ENCODE data around the gene TLK2.

TLK2 gene

GRCh38 chr17:62658136-62658920, 179.7 kb downstream of the TLK2 start:
- Histone ChIP-seq H3K4me3 (no peak overlapping the region), H3K36me3 (replicated peaks) (no peaks in the 10 kb centered on the region), H3K27me3 (ENCODE audit: low read depth) (no peaks in the 10 kb centered on the region), H3K9me3 (no peaks in the 10 kb centered on the region), H3K4me1 (peaks cover 3% of the 10 kb centered on the region; the same call in 1 of the 2 replicates)
- DNase-seq (ENCODE audit: low spot score in 2 of 2): no peak
- in situ Hi-C loops (cut with MboI; ENCODE audit: low sequenced_read_pairs): no loop called here

GRCh38 chr17:62660629-62661118, 182.0 kb downstream of the TLK2 start:
- no peak for DNase-seq (ENCODE audit: low spot score in 2 of 2)
- Histone ChIP-seq H3K9me3 (no peaks in the 10 kb centered on the region; the same call in 1 of the 2 replicates), H3K27me3 (ENCODE audit: low read depth) (no peaks in the 10 kb centered on the region), H3K36me3 (replicated peaks) (no peaks in the 10 kb centered on the region), H3K4me1 (no peaks in the 10 kb centered on the region), H3K4me3 (no peak overlapping the region)
- in situ Hi-C loops (cut with MboI; ENCODE audit: low sequenced_read_pairs): no loop called here

- H3K4me3 ChIP-seq: no peak overlapping the region
- DNase-seq (ENCODE audit: low spot score in 2 of 2): no peak
- no peaks in the 10 kb centered on the region; the same call in 1 of the 2 replicates for H3K9me3 ChIP-seq
- in situ Hi-C loops (cut with MboI; ENCODE audit: low sequenced_read_pairs): no loop called here
- no peaks in the 10 kb centered on the region for H3K36me3 ChIP-seq (replicated peaks)
- no peaks in the 10 kb centered on the region for H3K27me3 ChIP-seq (ENCODE audit: low read depth)
- H3K4me1 ChIP-seq: no peaks in the 10 kb centered on the region
Observed at GRCh38 chr17:62661337-62661736, 182.7 kb downstream of the TLK2 start.

GRCh38 chr17:62662855-62663254, 184.2 kb downstream of the TLK2 start:
- Histone ChIP-seq H3K4me3 (no peak overlapping the region), H3K9me3 (no peaks in the 10 kb centered on the region; the same call in 1 of the 2 replicates), H3K4me1 (no peaks in the 10 kb centered on the region), H3K27me3 (ENCODE audit: low read depth) (no peaks in the 10 kb centered on the region), H3K36me3 (replicated peaks) (no peaks in the 10 kb centered on the region)
- DNase-seq (ENCODE audit: low spot score in 2 of 2): no peak
- in situ Hi-C loops (cut with MboI; ENCODE audit: low sequenced_read_pairs): no loop called here

All from HAP-1 (cell line).